GM21367 (cell line): ENCODE results near the gene NR1D1.
"Not testable (repeated sequence)": the region's sequence is repeated elsewhere in the genome, so short reads cannot be mapped to it uniquely, and the experiment has no call there.

Experiments
- ATAC-seq: cut with Tn5 transposase; IDR thresholded peaks from one replicate; pipeline ENCODE4 v1.9.1; 2021; ENCODE audit not compliant: unreplicated experiment

The NR1D1 gene

GRCh38 chr17:40100419-40100668 lies at the start of gene NR1D1:
NR1D1 (minus strand) TSS chr17:40100589; CDS start chr17:40100094, 495 bp downstream.
- no peak for ATAC-seq

- ATAC-seq = no peak
Observed at GRCh38 chr17:40148527-40148926, 48.1 kb upstream of the NR1D1 start.

- no peak for ATAC-seq
Observed at GRCh38 chr17:40145476-40145875, 45.1 kb upstream of the NR1D1 start.

- not testable (repeated sequence) for ATAC-seq
Observed at GRCh38 chr17:40143166-40143565, 42.8 kb upstream of the NR1D1 start.

GRCh38 chr17:40139566-40140058 lies 39.2 kb upstream of the NR1D1 start:
- peak; percentile 12 for ATAC-seq

- no peak for ATAC-seq
Observed at GRCh38 chr17:40135817-40136216, 35.4 kb upstream of the NR1D1 start.

GRCh38 chr17:40134184-40134583 lies 33.8 kb upstream of the NR1D1 start:
- no peak for ATAC-seq

- no peak for ATAC-seq
Observed at GRCh38 chr17:40130352-40131042, 30.1 kb upstream of the NR1D1 start.

- ATAC-seq = no peak
Observed at GRCh38 chr17:40129498-40129897, 29.1 kb upstream of the NR1D1 start.

- no peak for ATAC-seq
Observed at GRCh38 chr17:40124279-40125141, 24.1 kb upstream of the NR1D1 start.

- no peak for ATAC-seq
Observed at GRCh38 chr17:40123811-40124114, 23.4 kb upstream of the NR1D1 start.

- ATAC-seq = no peak
Observed at GRCh38 chr17:40122999-40123810, 22.8 kb upstream of the NR1D1 start.

GRCh38 chr17:40122136-40122998 lies 22.0 kb upstream of the NR1D1 start:
- no peak for ATAC-seq

- ATAC-seq = no peak
Observed at GRCh38 chr17:40121181-40122135, 21.1 kb upstream of the NR1D1 start, which contains the start of gene MSL1. MSL1 (plus strand) TSS chr17:40121971; CDS start chr17:40122613, 642 bp downstream.

- no peak for ATAC-seq
Observed at GRCh38 chr17:40115101-40115436, 14.7 kb upstream of the NR1D1 start.

- no peak for ATAC-seq
Observed at GRCh38 chr17:40113907-40114245, 13.5 kb upstream of the NR1D1 start.

- ATAC-seq = peak; percentile 73
Observed at GRCh38 chr17:40113110-40113906, 12.9 kb upstream of the NR1D1 start.

- ATAC-seq = no peak
Observed at GRCh38 chr17:40112718-40113109, 12.3 kb upstream of the NR1D1 start.

GRCh38 chr17:40112191-40112711 lies 11.9 kb upstream of the NR1D1 start:
- ATAC-seq = no peak
